Measurements from ENCODE around the gene SIK2.

SIK2 gene

DNA sequence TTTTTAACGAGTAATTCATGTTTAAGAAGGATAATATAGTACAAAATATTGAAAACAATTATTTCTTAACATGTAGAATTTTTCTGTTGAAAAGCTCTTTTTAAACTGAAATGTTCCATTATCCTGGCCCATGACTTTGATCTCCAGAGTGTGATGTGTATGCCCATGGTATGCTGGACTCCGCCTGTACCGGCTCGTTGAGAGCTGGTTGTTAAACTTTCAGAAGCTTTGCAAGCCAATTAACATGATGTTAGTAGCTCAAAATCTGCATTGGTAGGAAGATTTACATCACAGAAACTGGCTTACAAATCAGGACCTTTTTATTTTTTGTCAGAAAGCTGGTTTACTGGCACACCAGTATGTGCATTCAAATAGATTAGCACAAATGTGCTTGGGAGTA lies 15.0 kb downstream of the SIK2 start:
- TF ChIP-seq, protein P1, sequence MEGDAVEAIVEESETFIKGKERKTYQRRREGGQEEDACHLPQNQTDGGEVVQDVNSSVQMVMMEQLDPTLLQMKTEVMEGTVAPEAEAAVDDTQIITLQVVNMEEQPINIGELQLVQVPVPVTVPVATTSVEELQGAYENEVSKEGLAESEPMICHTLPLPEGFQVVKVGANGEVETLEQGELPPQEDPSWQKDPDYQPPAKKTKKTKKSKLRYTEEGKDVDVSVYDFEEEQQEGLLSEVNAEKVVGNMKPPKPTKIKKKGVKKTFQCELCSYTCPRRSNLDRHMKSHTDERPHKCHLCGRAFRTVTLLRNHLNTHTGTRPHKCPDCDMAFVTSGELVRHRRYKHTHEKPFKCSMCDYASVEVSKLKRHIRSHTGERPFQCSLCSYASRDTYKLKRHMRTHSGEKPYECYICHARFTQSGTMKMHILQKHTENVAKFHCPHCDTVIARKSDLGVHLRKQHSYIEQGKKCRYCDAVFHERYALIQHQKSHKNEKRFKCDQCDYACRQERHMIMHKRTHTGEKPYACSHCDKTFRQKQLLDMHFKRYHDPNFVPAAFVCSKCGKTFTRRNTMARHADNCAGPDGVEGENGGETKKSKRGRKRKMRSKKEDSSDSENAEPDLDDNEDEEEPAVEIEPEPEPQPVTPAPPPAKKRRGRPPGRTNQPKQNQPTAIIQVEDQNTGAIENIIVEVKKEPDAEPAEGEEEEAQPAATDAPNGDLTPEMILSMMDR (IDR thresholded peaks at IDR 0.05; ENCODE audit: borderline replicate concordance, insufficient read depth, low read depth, low read length) = no peak

DNA sequence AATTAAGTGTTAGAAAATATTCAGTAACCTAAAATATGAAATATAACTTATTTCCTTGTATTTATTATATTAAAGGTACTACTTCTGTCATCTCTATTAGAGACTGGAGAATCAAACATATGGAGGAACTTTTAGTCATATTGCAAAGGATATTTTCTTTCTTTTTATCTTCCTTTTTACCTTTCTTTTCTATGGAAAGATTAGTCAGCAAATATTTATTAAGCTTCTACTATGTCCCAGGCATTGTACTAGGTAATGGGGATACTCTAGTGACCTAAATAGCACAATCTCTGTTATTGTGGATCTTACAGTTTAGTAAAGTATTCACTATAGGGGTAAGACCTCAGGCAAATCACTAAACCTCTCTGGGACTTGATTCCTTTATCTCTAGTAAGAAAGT lies 18.3 kb downstream of the SIK2 start:
- TF ChIP-seq, protein P1 (IDR thresholded peaks at IDR 0.05; ENCODE audit: borderline replicate concordance, insufficient read depth, low read depth, low read length) = no peak
- H3K4me3 ChIP-seq (ENCODE audit: low read depth, low read length) = no peak overlapping the region

More for the DNA sequence above, 15.0 kb downstream of the SIK2 start:
- H3K4me3 ChIP-seq (ENCODE audit: low read depth, low read length) = no peak overlapping the region

DNA sequence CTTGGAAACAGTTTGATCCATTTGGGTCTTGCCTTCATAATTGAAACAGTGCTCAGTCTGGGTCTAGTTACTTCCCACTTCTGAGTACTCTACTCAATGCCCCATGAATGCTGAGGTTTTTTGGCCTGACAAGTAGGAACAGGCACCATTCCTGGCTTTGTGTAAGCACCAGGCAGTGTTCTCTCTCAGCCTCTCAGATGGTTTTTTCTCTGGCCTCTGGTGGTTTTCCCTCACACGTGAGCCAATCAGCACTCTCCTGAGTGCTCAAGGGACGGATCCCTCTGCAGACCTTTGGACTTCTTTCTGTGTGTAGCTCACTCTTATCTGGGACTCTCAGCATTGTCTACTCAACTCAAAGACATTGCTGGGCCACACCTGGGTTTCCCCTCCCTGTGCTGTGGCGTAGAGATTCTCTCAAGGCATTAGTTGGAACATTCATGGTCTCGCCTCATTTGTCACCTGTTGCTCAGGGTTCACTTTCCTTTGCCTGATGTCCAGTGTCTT lies 21.3 kb downstream of the SIK2 start:
- TF ChIP-seq, protein P1 (IDR thresholded peaks at IDR 0.05; ENCODE audit: borderline replicate concordance, insufficient read depth, low read depth, low read length) = no peak
- H3K4me3 ChIP-seq (ENCODE audit: low read depth, low read length) = no peak overlapping the region

DNA sequence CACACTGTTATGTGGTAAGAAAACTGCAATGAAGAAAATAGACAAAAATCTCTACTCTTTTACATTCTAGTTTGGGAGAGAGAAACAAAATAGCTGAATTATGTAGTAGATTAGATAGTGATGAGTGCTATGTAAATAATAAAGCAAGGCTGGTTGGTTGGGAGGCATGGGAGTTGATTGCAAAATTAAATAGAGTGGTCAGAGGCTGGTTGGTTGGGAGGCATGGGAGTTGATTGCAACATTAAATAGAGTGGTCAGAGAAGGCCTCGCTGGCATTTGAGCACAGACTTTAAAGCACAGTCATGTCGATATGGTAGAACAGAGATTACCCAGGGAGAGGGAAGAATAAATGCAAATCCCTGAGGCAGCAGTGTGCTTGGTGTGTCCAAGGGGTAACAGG lies 22.4 kb downstream of the SIK2 start:
- TF ChIP-seq, protein P1 (IDR thresholded peaks at IDR 0.05; ENCODE audit: borderline replicate concordance, insufficient read depth, low read depth, low read length) = no peak
- H3K4me3 ChIP-seq (ENCODE audit: low read depth, low read length) = no peak overlapping the region

DNA sequence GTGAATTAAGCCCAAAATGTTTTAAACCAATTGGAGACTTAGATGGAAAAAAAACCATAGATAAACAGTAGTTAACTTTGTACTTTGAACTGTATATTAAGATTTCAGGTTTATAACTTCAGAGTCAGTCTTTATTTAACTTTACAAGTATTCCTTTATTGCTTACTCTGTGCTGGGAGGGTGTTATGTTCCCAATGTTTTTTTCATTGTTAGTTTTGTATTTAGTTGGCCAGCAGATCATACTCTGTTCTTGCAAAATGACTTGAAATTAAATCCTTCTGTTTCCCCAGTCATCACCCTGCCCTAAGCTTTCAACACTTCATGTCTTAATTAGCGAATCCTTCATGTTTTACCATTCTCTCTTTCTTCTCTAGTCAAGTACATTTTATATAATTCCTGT lies 25.3 kb downstream of the SIK2 start:
- TF ChIP-seq, protein P1 (IDR thresholded peaks at IDR 0.05; ENCODE audit: borderline replicate concordance, insufficient read depth, low read depth, low read length) = no peak
- H3K4me3 ChIP-seq (ENCODE audit: low read depth, low read length) = no peak overlapping the region

DNA sequence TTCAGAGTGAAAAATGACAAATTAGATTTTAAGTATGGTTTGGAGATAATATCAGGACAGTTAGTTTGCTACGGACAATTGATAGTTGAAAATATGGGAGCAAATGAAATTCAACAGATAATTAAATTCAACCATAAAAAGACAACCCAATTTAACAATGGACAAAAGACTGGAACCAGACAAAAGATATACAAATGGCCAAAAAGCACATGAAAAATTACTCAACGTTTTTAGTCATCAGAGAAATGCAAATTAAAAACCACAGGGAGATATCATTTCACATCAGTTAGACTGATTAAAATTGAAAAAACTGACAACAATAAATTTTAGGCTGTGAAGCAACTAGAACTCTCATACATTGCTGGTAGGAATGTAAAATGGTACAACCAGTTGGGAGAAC lies 27.2 kb downstream of the SIK2 start:
- no peak overlapping the region for H3K4me3 ChIP-seq (ENCODE audit: low read depth, low read length)
- TF ChIP-seq, protein P1 (IDR thresholded peaks at IDR 0.05; ENCODE audit: borderline replicate concordance, insufficient read depth, low read depth, low read length) = no peak

DNA sequence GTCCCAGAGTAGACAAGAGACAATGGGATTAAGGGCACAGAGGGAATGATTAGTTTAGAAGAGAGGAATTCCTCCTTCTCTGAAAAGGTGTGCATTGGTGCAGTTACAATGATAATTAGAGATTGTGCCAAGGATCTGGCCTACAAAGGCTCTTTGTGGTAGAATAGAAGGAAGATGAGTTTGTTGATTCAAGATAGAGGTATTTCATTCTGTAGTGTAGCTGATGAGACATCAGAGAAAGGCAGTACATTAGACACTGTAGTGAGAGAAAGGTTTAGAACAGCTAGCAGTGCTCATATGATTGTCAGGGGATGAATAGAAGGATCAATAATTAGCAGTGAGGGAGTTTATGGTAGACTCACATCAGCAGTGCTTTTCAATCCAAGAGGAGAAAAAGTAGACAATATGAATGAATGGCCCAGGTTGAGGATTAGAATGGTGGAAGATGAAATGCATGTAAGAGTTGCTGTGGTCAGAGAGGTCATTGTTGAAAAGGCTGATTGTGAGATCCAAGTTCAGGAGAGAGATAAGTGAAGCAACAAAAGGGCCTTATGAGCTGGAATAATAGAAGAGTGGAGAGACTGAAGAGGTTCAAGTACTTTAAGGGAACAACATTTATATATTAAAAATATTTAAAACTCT lies 28.9 kb downstream of the SIK2 start:
- TF ChIP-seq, protein P1 (IDR thresholded peaks at IDR 0.05; ENCODE audit: borderline replicate concordance, insufficient read depth, low read depth, low read length) = no peak
- H3K4me3 ChIP-seq (ENCODE audit: low read depth, low read length) = no peak overlapping the region
